Mesothelial cell of epicardium (in vitro differentiated cells): Measurements from ENCODE around the gene NMB. TPM values are rescaled to one million over a fixed set of nuclear protein-coding genes. Genes with fewer than 3 reads are reported as not detected.

Experiments used
- DNase-seq, 2 experiments: peaks; one replicate each; pipeline ENCODE4 v3.0.0; 2021; ENCODE audit warnings: low spot score in 2 of 2; ENCODE audit not compliant: unreplicated experiment in 2 of 2
- H3K27ac Mint-ChIP-seq: 2 replicates; pipeline ENCODE4 v1.8.0; 2021; ENCODE audit warnings: mixed read lengths
- H3K27me3 Mint-ChIP-seq: 2 replicates; pipeline ENCODE4 v1.8.0; 2021; ENCODE audit warnings: low read depth, mixed read lengths
- H3K36me3 Mint-ChIP-seq: 2 replicates; pipeline ENCODE4 v1.8.0; 2021; ENCODE audit warnings: mixed read lengths
- H3K4me1 Mint-ChIP-seq: 2 replicates; pipeline ENCODE4 v1.8.0; 2021; ENCODE audit warnings: mixed read lengths
- H3K4me3 Mint-ChIP-seq: 2 replicates; pipeline ENCODE4 v1.8.0; 2021; ENCODE audit warnings: mild to moderate bottlenecking, moderate library complexity, mixed read lengths
- H3K9me3 Mint-ChIP-seq: 2 replicates; pipeline ENCODE4 v1.8.0; 2021; ENCODE audit warnings: mixed read lengths
- CTCF ChIP-seq: fragments of 200-600 bp; sonication (generic); IDR thresholded peaks from one replicate; pipeline ENCODE4 v1.5.0; 2021; ENCODE audit warnings: antibody characterized with exemption; ENCODE audit not compliant: unreplicated experiment
- total RNA-seq: library from RNA; stranded (reverse); gene quantifications from 3 replicates; pipeline ENCODE4 v1.2.1, GENCODE V29; 2021

Gene NMB
- total RNA-seq, 1 donor from 2014 or later: 7.6 TPM

GRCh38 chr15:84624359-84624758, 33.6 kb downstream of the NMB start:
- Mint-ChIP-seq H3K9me3 (peaks cover 30% of the 10 kb centered on the region), H3K27me3 (no peaks in the 10 kb centered on the region), H3K4me3 (no peak overlapping the region), H3K36me3 (peaks cover 58% of the 10 kb centered on the region), H3K27ac (no peak overlapping the region), H3K4me1 (no peaks in the 10 kb centered on the region)
- no peak for TF ChIP-seq CTCF
- no peak for DNase-seq

- H3K9me3 Mint-ChIP-seq: peaks cover 32% of the 10 kb centered on the region
- H3K27me3 Mint-ChIP-seq: no peaks in the 10 kb centered on the region
- no peak for DNase-seq
- no peak overlapping the region for H3K27ac Mint-ChIP-seq
- peaks cover 73% of the 10 kb centered on the region for H3K36me3 Mint-ChIP-seq
- H3K4me3 Mint-ChIP-seq: no peak overlapping the region
- no peaks in the 10 kb centered on the region for H3K4me1 Mint-ChIP-seq
- TF ChIP-seq CTCF: no peak
Measured at GRCh38 chr15:84621358-84621979, 36.5 kb downstream of the NMB start.

- H3K36me3 Mint-ChIP-seq: peaks cover 72% of the 10 kb centered on the region
- no peak overlapping the region for H3K27ac Mint-ChIP-seq
- H3K4me3 Mint-ChIP-seq: no peak overlapping the region
- no peaks in the 10 kb centered on the region for H3K4me1 Mint-ChIP-seq
- no peaks in the 10 kb centered on the region for H3K27me3 Mint-ChIP-seq
- H3K9me3 Mint-ChIP-seq: peaks cover 32% of the 10 kb centered on the region
- TF ChIP-seq CTCF: no peak
- no peak for DNase-seq
Measured at GRCh38 chr15:84620626-84621025, 37.4 kb downstream of the NMB start.

GRCh38 chr15:84616235-84616634, 41.8 kb downstream of the NMB start:
- DNase-seq: no peak
- no peak overlapping the region for H3K4me3 Mint-ChIP-seq
- H3K27ac Mint-ChIP-seq: no peak overlapping the region
- peaks cover 57% of the 10 kb centered on the region for H3K36me3 Mint-ChIP-seq
- TF ChIP-seq CTCF: no peak
- H3K27me3 Mint-ChIP-seq: no peaks in the 10 kb centered on the region
- peaks cover 20% of the 10 kb centered on the region for H3K9me3 Mint-ChIP-seq
- no peaks in the 10 kb centered on the region for H3K4me1 Mint-ChIP-seq

- Mint-ChIP-seq H3K4me1 (no peaks in the 10 kb centered on the region), H3K4me3 (no peak overlapping the region), H3K27ac (no peak overlapping the region), H3K9me3 (no peaks in the 10 kb centered on the region), H3K36me3 (peaks cover 45% of the 10 kb centered on the region), H3K27me3 (no peaks in the 10 kb centered on the region)
- TF ChIP-seq CTCF: no peak
- no peak for DNase-seq
Measured at GRCh38 chr15:84611631-84612030, 46.4 kb downstream of the NMB start.
